Adrenal gland (tissue), 12 donors: Measurements from ENCODE around the gene STK38. TPM values are rescaled to one million over a fixed set of nuclear protein-coding genes. Genes with fewer than 3 reads are reported as not detected.
A peak's percentile ranks its signal among the peaks of the same experiment; 100 is the strongest.

Experiments used
- DNase-seq, 7 donors: peaks; one replicate each; pipeline ENCODE4 v3.0.0-alpha.2; 2019 to 2020
- H3K27ac ChIP-seq, 5 donors: fragments of 200-600 bp; sonication (generic) in 4 of 5; 1 replicate in 3 of 5; 2 replicates in 2 of 5; pipeline versions ENCODE4 v1.5.1 to v1.8.0; 2016 to 2020; ENCODE audit warnings: mild to moderate bottlenecking in 1 of 5
- H3K27me3 ChIP-seq: fragments of 200-600 bp; 2 replicates; pipeline ENCODE4 v1.8.0; 2021
- H3K36me3 ChIP-seq, 2 donors: fragments of 200-600 bp; replicated peaks in 1 of 2; 1 replicate in 1 of 2; 2 replicates in 1 of 2; pipeline versions ENCODE4 v1.5.1 to v1.8.0; 2018 to 2022
- H3K4me1 ChIP-seq, 2 donors: fragments of 200-600 bp; replicated peaks in 1 of 2; 1 replicate in 1 of 2; 2 replicates in 1 of 2; pipeline versions ENCODE4 v1.5.1 to v1.8.0; 2018 to 2021
- H3K4me3 ChIP-seq, 4 donors: fragments of 200-600 bp; sonication (generic) in 3 of 4; one replicate each; pipeline ENCODE4 v1.5.1; 2016 to 2018
- H3K9me3 ChIP-seq, 3 donors: fragments of 200-600 bp; sonication (generic) in 1 of 3; replicated peaks in 1 of 3; 1 replicate in 2 of 3; 2 replicates in 1 of 3; pipeline versions ENCODE4 v1.5.1 to v1.8.0; 2016 to 2021
- POLR2A ChIP-seq, 2 donors: fragments of 450-650 bp; IDR thresholded peaks; one replicate each; pipeline ENCODE4 v1.6.1; 2017; ENCODE audit warnings: antibody characterized with exemption in 2 of 2, mild to moderate bottlenecking in 2 of 2, moderate library complexity in 1 of 2
- WGBS, 4 donors: extraction: QIAGEN DNeasy Blood & Tissue Kit in 2 of 4; methylation state at CpG; one replicate each; pipeline versions ENCODE4 v1.1.5 to v1.1.7; 2013 to 2017; 5-methylcytosine and 5-hydroxymethylcytosine counted together
- intact Hi-C, 2 donors: fragments of 100-400 bp; cut with DNase I; formaldehyde crosslinking; loops; one replicate each; pipeline versions ENCODE4 v1.14.1 to v1.15.0; 2022 to 2023
- polyA plus RNA-seq, 3 donors: library from polyadenylated mRNA; stranded (reverse); fragments of 200-250 nt in 2 of 3; fragments of 350-450 nt in 1 of 3; fragmentation: Illumina TruSeq in 1 of 3; extraction: RNeasy Lipid Tissue Mini Kit (QIAGEN cat#74804) in 1 of 3; gene quantifications; one replicate each; pipeline ENCODE4 v1.2.3, GENCODE V29; 2013 to 2014
- total RNA-seq, 9 donors: library from RNA; depleted of rRNA in 4 of 9; stranded (reverse); fragments of >200 nt in 4 of 9; fragments of 120-200 nt in 1 of 9; fragmentation: NEBNext Ultra II Directional in 1 of 9; extraction: Animal tissue kit (Norgen Biotek cat#: 25700) in 1 of 9; gene quantifications; one replicate each; pipeline versions ENCODE4 v1.1.0 to v1.2.4, GENCODE V29; 2013 to 2023
- TF ChIP-seq, protein P1 (sequence below), 6 experiments: fragments of 450-650 bp in 4 of 6; fragments of 200-600 bp in 2 of 6; sonication (generic) in 1 of 6; IDR thresholded peaks; 1 replicate in 5 of 6; 2 replicates in 1 of 6; pipeline versions ENCODE4 v1.5.1 to v1.8.0; 2016 to 2021; ENCODE audit warnings: antibody characterized with exemption in 6 of 6, mild to moderate bottlenecking in 2 of 6, moderate library complexity in 1 of 6
- donor health status: healthy with polysubstance abuse.
- donor health status: Bipolar disorder and iron deficiency.
- donor health status: DM: yes; HTN: yes; CAD: no.
- donor health status: DM: no; HTN: no; CAD: no.
- donor health status: DM: no; HTN: no; CAD: no.
- donor health status: DM: yes; HTN: yes; CAD: no.

The STK38 gene
- total and polyA plus RNA-seq, 12 donors = 7.4 to 21.3 (median 13.2) TPM

DNA sequence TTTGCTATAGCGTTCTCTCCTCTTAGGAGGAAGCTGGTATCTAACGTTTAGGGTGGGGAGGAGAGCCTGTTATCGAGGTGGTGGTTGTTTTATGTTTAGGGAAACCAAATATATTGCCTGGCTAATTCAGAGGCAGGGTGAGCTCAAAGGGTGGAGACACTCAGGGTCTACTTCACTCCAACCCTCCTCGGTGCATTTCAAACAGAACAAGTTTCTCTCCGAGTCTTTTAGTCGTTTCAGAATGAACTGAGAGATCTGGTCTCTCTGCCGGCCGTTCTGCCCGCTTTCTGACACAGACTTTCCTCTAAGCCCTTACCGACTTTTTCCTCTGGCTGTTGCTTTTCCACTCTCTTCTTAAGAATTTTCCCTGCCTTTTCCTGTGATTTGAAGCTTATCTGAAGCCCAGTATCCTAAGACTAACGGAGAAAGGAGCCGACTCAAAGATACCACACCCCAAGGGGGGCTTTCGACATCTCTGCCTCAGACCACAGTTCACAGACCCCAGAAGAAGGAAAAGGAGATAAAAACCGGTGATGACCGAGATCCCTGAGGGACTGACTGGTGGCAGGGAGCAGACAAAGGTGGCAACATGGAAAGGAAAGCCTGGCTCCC lies 865 bp downstream of the STK38 start:
- WGBS, 4 donors = 1 to 2% (median 1%) methylated on average over 15 of the region's 15 CpGs

DNA sequence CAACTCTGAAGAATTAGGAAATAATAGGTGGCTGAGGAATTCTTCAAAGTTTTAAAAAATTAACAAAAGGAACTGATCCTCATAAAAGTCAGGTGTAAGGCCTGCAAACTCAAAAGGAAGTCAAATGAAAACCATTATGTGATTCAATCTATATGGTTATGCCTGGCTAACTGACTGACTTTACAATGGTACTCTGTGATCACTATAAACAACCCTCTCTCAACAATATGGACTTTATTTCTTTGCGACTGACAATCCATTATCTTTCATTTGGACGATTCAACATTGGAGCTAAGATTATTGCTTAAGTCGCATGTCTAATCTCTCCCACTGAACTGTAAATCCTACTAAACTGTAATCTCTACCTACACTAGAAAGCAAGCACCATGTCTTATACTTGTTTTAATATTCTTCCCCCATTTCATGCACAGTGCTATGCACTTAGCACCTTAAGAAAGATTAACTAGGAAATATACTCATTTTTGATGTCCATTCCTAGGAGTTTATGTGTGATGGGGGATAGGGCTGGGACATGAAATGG lies 1.4 kb downstream of the STK38 start:
- intact Hi-C loops = loop anchor here (10.0 kb wide), 1 partner anchor 49 kb away; the partner anchor contains the start of gene SRSF3 (in 2 of the 2)
- no peaks in the 10 kb centered on the region for H3K27me3 ChIP-seq
- H3K36me3 ChIP-seq = no peaks in the 10 kb centered on the region
- TF ChIP-seq, protein P1, sequence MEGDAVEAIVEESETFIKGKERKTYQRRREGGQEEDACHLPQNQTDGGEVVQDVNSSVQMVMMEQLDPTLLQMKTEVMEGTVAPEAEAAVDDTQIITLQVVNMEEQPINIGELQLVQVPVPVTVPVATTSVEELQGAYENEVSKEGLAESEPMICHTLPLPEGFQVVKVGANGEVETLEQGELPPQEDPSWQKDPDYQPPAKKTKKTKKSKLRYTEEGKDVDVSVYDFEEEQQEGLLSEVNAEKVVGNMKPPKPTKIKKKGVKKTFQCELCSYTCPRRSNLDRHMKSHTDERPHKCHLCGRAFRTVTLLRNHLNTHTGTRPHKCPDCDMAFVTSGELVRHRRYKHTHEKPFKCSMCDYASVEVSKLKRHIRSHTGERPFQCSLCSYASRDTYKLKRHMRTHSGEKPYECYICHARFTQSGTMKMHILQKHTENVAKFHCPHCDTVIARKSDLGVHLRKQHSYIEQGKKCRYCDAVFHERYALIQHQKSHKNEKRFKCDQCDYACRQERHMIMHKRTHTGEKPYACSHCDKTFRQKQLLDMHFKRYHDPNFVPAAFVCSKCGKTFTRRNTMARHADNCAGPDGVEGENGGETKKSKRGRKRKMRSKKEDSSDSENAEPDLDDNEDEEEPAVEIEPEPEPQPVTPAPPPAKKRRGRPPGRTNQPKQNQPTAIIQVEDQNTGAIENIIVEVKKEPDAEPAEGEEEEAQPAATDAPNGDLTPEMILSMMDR (IDR thresholded peaks at IDR 0.05) = no peak
- TF ChIP-seq POLR2A (IDR thresholded peaks at IDR 0.05) = no peak
- peak overlapping the region in 3 of 4 donors; percentile 81 to 95 (median 89) for H3K4me3 ChIP-seq
- no peaks in the 10 kb centered on the region for H3K9me3 ChIP-seq
- peak overlapping the region; percentile 82 to 96 (median 94) for H3K27ac ChIP-seq
- DNase-seq = no peak
- peaks cover 16 to 27% of the 10 kb centered on the region in 2 donors for H3K4me1 ChIP-seq
- 38 to 48% (median 46%) methylated on average over 3 of the region's 3 CpGs for WGBS, 4 donors

More for the DNA sequence above, 865 bp downstream of the STK38 start:
- intact Hi-C loops = loop anchor here (10.0 kb wide), 1 partner anchor 48 kb away; the partner anchor contains the start of gene SRSF3 (in 2 of the 2)
- H3K27ac ChIP-seq = peak overlapping the region; percentile 82 to 96 (median 94)
- H3K36me3 ChIP-seq = no peaks in the 10 kb centered on the region
- peaks cover 16 to 27% of the 10 kb centered on the region in 2 donors for H3K4me1 ChIP-seq
- peak overlapping the region; percentile 31 to 95 (median 85) for H3K4me3 ChIP-seq
- no peaks in the 10 kb centered on the region for H3K27me3 ChIP-seq
- TF ChIP-seq, protein P1 (IDR thresholded peaks at IDR 0.05) = no peak
- no peak for TF ChIP-seq POLR2A (IDR thresholded peaks at IDR 0.05)
- peak in 6 of 7 donors; percentile 19 to 50 (median 33) for DNase-seq
- H3K9me3 ChIP-seq = no peaks in the 10 kb centered on the region

DNA sequence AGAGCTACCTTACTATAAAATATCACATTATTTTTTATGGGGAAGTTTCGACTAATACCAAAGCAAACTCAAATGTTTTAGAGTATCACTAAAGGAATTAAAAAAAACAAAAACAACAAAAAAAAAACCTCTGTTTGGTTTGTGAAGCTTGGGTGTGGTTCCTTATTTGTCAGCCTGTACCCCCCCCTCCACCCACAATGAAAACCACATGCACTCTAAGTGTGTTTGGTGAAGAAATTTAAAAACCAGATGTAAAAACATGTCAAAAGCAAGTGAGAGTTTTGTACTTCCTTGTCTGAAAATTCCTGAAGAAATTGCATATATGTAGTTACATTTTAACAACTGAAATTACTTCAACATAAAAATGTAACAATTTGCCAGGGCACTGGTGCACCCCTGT lies 3.1 kb downstream of the STK38 start:
- H3K4me3 ChIP-seq = no peak overlapping the region
- intact Hi-C loops = loop anchor here (10.0 kb wide), 1 partner anchor 51 kb away; the partner anchor contains the start of gene SRSF3 (in 2 of the 2)
- H3K4me1 ChIP-seq = peaks cover 16 to 27% of the 10 kb centered on the region in 2 donors

DNA sequence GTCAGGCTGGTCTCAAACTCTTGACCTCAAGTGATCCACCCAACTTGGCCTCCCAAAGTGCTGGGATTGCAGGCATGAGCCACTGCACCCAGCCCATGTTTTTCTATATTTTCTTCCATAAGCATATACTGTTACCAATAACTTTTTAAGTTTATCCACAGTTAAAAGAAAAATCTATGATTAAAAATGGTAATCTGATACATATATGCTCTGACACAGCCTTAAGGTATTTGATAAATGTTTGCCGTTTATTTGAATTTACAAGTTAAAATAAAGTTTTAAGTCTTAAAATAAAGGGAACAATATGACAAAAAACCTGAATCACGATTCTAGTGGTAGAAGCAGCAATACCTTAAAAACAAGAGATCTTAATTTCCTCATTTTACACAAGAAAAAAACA lies 5.2 kb downstream of the STK38 start:
- peaks cover 16 to 27% of the 10 kb centered on the region in 2 donors for H3K4me1 ChIP-seq
- H3K27ac ChIP-seq = no peak overlapping the region
- WGBS, 4 donors = 90 to 92% (median 92%) methylated on average over 2 of the region's 2 CpGs
- intact Hi-C loops = loop anchor here (10.0 kb wide), 1 partner anchor 53 kb away; the partner anchor contains the start of gene SRSF3 (in 2 of the 2)
- no peak for TF ChIP-seq POLR2A (IDR thresholded peaks at IDR 0.05)
- TF ChIP-seq, protein P1 (IDR thresholded peaks at IDR 0.05) = no peak
- H3K36me3 ChIP-seq = peaks cover 0 to 12% of the 10 kb centered on the region in 2 donors
- H3K4me3 ChIP-seq = no peak overlapping the region
- H3K27me3 ChIP-seq = no peaks in the 10 kb centered on the region
- no peak for DNase-seq
- no peaks in the 10 kb centered on the region for H3K9me3 ChIP-seq

More for the DNA sequence above, 3.1 kb downstream of the STK38 start:
- H3K36me3 ChIP-seq = peaks cover 0 to 7% of the 10 kb centered on the region in 2 donors
- no peak for TF ChIP-seq POLR2A (IDR thresholded peaks at IDR 0.05)
- TF ChIP-seq, protein P1 (IDR thresholded peaks at IDR 0.05) = no peak
- DNase-seq = no peak
- 71 to 92% (median 76%) methylated on average over 1 of the region's 1 CpG for WGBS, 4 donors
- no peak overlapping the region for H3K27ac ChIP-seq
- no peaks in the 10 kb centered on the region for H3K9me3 ChIP-seq
- H3K27me3 ChIP-seq = no peaks in the 10 kb centered on the region
